Smooth muscle cell (in vitro differentiated cells): ENCODE data around the gene ASXL1. TPM values are rescaled to one million over a fixed set of nuclear protein-coding genes. Genes with fewer than 3 reads are reported as not detected.
A peak's percentile ranks its signal among the peaks of the same experiment; 100 is the strongest.

Experiments used
- DNase-seq: peaks from one replicate; lab custom pipeline; 2025; ENCODE audit not compliant: unreplicated experiment; lab: John Stamatoyannopoulos, UW
- H2AFZ ChIP-seq: fragments of 200-600 bp; sonication (generic); 2 replicates; pipeline ENCODE4 v1.6.0; 2016; ENCODE audit warnings: antibody characterized with exemption, low read depth, mild to moderate bottlenecking
- H3F3A ChIP-seq: fragments of 200-600 bp; sonication (generic); 2 replicates; pipeline ENCODE4 v1.6.0; 2017; ENCODE audit warnings: antibody characterized with exemption, low read depth
- H3K27ac ChIP-seq: fragments of 200-600 bp; sonication (generic); 2 replicates; pipeline ENCODE4 v1.5.1; 2016; ENCODE audit warnings: low read depth, mild to moderate bottlenecking
- H3K27me3 ChIP-seq: fragments of 200-600 bp; sonication (generic); 2 replicates; pipeline ENCODE4 v1.6.1; 2016; ENCODE audit warnings: low read depth, mild to moderate bottlenecking
- H3K36me3 ChIP-seq: fragments of 200-600 bp; sonication (generic); 2 replicates; pipeline ENCODE4 v1.5.1; 2016; ENCODE audit warnings: low read depth
- H3K4me1 ChIP-seq: fragments of 200-600 bp; sonication (generic); 2 replicates; pipeline ENCODE4 v1.5.1; 2016; ENCODE audit warnings: low read depth
- H3K4me2 ChIP-seq: fragments of 200-600 bp; sonication (generic); 2 replicates; pipeline ENCODE4 v1.6.0; 2016; ENCODE audit warnings: mild to moderate bottlenecking
- H3K4me3 ChIP-seq: fragments of 200-600 bp; sonication (generic); 2 replicates; pipeline ENCODE4 v1.5.1; 2016; ENCODE audit warnings: mild to moderate bottlenecking
- H3K79me2 ChIP-seq: fragments of 200-600 bp; sonication (generic); 2 replicates; pipeline ENCODE4 v1.6.0; 2016; ENCODE audit warnings: low read depth, mild to moderate bottlenecking
- H3K9ac ChIP-seq: fragments of 200-600 bp; sonication (generic); 2 replicates; pipeline ENCODE4 v1.6.0; 2016; ENCODE audit warnings: low read depth
- H3K9me3 ChIP-seq: fragments of 200-600 bp; sonication (generic); replicated peaks from 2 replicates; pipeline ENCODE4 v1.5.1; 2016; ENCODE audit warnings: low read depth
- H4K20me1 ChIP-seq: fragments of 200-600 bp; sonication (generic); 2 replicates; pipeline ENCODE4 v1.6.0; 2016; ENCODE audit warnings: low read depth
- CTCF ChIP-seq: fragments of 200-600 bp; sonication (generic); IDR thresholded peaks from 2 replicates; pipeline ENCODE4 v1.5.1; 2017; ENCODE audit warnings: borderline replicate concordance, mild to moderate bottlenecking, antibody characterized with exemption; ENCODE audit not compliant: insufficient read depth, poor library complexity, severe bottlenecking
- WGBS: methylation state at CpG from one replicate; pipeline ENCODE4 v1.1.7; 2016; ENCODE audit warnings: low lambda C conversion rate; 5-methylcytosine and 5-hydroxymethylcytosine counted together
- polyA plus RNA-seq: library from polyadenylated mRNA; unstranded; fragments of >200 nt; fragmentation: Nextera tagmentation; extraction: Ambion mirVana; gene quantifications from 2 replicates; pipeline ENCODE4 v1.2.1, GENCODE V29; 2016
- total RNA-seq: library from RNA; depleted of rRNA; stranded (reverse); fragments of >200 nt; gene quantifications from 2 replicates; pipeline ENCODE4 v1.2.3, GENCODE V29; 2014

ASXL1 gene
- total and polyA plus RNA-seq, 2 experiments from 2014 or later: 46.5 to 62.1 TPM

GRCh38 chr20:32482143-32482441 lies 124.0 kb downstream of the ASXL1 start:
- no peaks in the 10 kb centered on the region for H3K27me3 ChIP-seq
- H3K79me2 ChIP-seq: peaks cover 61% of the 10 kb centered on the region
- H3K9ac ChIP-seq: peak overlapping the region; percentile 83
- H2AFZ ChIP-seq: no peak overlapping the region
- DNase-seq: no peak
- no peaks in the 10 kb centered on the region for H3K9me3 ChIP-seq
- peaks cover 28% of the 10 kb centered on the region for H3F3A ChIP-seq
- under 1% methylated on average over 9 of the region's 9 CpGs for WGBS
- peak overlapping the region; percentile 88 for H3K4me3 ChIP-seq
- TF ChIP-seq CTCF: no peak
- H3K4me2 ChIP-seq: peak overlapping the region; percentile 89
- H3K4me1 ChIP-seq: peaks cover 20% of the 10 kb centered on the region
- H3K27ac ChIP-seq: peak overlapping the region; percentile 73
- H4K20me1 ChIP-seq: peaks cover 58% of the 10 kb centered on the region
- no peaks in the 10 kb centered on the region for H3K36me3 ChIP-seq

- TF ChIP-seq CTCF: no peak
Measured at GRCh38 chr20:32482442-32483261, 124.5 kb downstream of the ASXL1 start.

GRCh38 chr20:32483351-32484224 lies 125.5 kb downstream of the ASXL1 start:
- no peaks in the 10 kb centered on the region for H3K36me3 ChIP-seq
- H3K9me3 ChIP-seq: no peaks in the 10 kb centered on the region
- peak overlapping the region; percentile 88 for H3K4me3 ChIP-seq
- peak overlapping the region; percentile 89 for H3K4me2 ChIP-seq
- peak overlapping the region; percentile 83 for H3K9ac ChIP-seq
- peaks cover 46% of the 10 kb centered on the region for H3K79me2 ChIP-seq
- H2AFZ ChIP-seq: peak overlapping the region; percentile 56
- peak; percentile 72 for DNase-seq
- 1% methylated on average over 34 of the region's 79 CpGs for WGBS
- H3F3A ChIP-seq: peaks cover 24% of the 10 kb centered on the region
- peak overlapping the region; percentile 92 for H3K27ac ChIP-seq
- peaks cover 20% of the 10 kb centered on the region for H3K4me1 ChIP-seq
- TF ChIP-seq CTCF: no peak
- H3K27me3 ChIP-seq: no peaks in the 10 kb centered on the region
- peaks cover 43% of the 10 kb centered on the region for H4K20me1 ChIP-seq

More at GRCh38 chr20:32482442-32483261, 124.5 kb downstream of the ASXL1 start:
- Histone ChIP-seq H3K4me1 (peaks cover 20% of the 10 kb centered on the region), H3K4me2 (peak overlapping the region; percentile 89), H3K36me3 (no peaks in the 10 kb centered on the region), H3K9ac (peak overlapping the region; percentile 83), H3K4me3 (peak overlapping the region; percentile 88), H3K27me3 (no peaks in the 10 kb centered on the region), H3K27ac (peak overlapping the region; percentile 73), H3F3A (peaks cover 28% of the 10 kb centered on the region), H3K79me2 (peaks cover 56% of the 10 kb centered on the region), H4K20me1 (peaks cover 52% of the 10 kb centered on the region), H3K9me3 (no peaks in the 10 kb centered on the region), H2AFZ (peak overlapping the region; percentile 11)
- no peak for DNase-seq
- 2% methylated on average over 60 of the region's 82 CpGs for WGBS
